HepG2 (cell line): Measurements from ENCODE around the gene SOCS3. TPM values are rescaled to one million over a fixed set of nuclear protein-coding genes. Genes with fewer than 3 reads are reported as not detected.

Experiments
- FOXP1 ChIP-seq, 2 experiments: fragments of 450-650 bp in 1 of 2; IDR thresholded peaks; 2 replicates each; pipeline ENCODE4 v1.6.1; 2017 to 2018; ENCODE audit warnings: antibody characterized with exemption in 1 of 2
- HDAC2 ChIP-seq: sonication (generic); formaldehyde crosslinking; IDR thresholded peaks from 2 replicates; pipeline ENCODE4 v1.4.0; 2020; ENCODE audit warnings: missing genetic modification reagents
- KDM2A ChIP-seq: sonication (generic); formaldehyde crosslinking; IDR thresholded peaks from 2 replicates; pipeline ENCODE4 v1.4.0; 2020; ENCODE audit warnings: low read depth, missing genetic modification reagents, borderline replicate concordance
- NR2F6 ChIP-seq, 2 experiments: IDR thresholded peaks; 2 replicates each; pipeline ENCODE4 v1.6.1; 2016; ENCODE audit warnings: antibody characterized with exemption in 1 of 2, mild to moderate bottlenecking in 1 of 2
- PHF20 ChIP-seq: sonication (generic); formaldehyde crosslinking; IDR thresholded peaks from 2 replicates; pipeline ENCODE4 v1.5.0; 2020; ENCODE audit warnings: mild to moderate bottlenecking, missing genetic modification reagents
- PRMT3 ChIP-seq: sonication (generic); formaldehyde crosslinking; IDR thresholded peaks from 2 replicates; pipeline ENCODE4 v1.8.1; 2022; ENCODE audit warnings: low read depth, mild to moderate bottlenecking, moderate library complexity, missing genetic modification reagents, borderline replicate concordance
- SMAD9 ChIP-seq: sonication (generic); formaldehyde crosslinking; IDR thresholded peaks from 2 replicates; pipeline ENCODE4 v1.5.1; 2020; ENCODE audit warnings: mild to moderate bottlenecking, missing genetic modification reagents
- THAP11 ChIP-seq: IDR thresholded peaks from 2 replicates; pipeline ENCODE4 v1.6.1; 2016; ENCODE audit warnings: missing biosample characterization, missing genetic modification reagents
- ZFP90 ChIP-seq: sonication (generic); formaldehyde crosslinking; IDR thresholded peaks from 2 replicates; pipeline ENCODE4 v1.8.0; 2022; ENCODE audit warnings: missing genetic modification reagents, mild to moderate bottlenecking, inconsistent platforms, borderline replicate concordance
- ZNF263 ChIP-seq: sonication (generic); formaldehyde crosslinking; IDR thresholded peaks from 2 replicates; pipeline ENCODE4 v1.4.0; 2020; ENCODE audit warnings: missing genetic modification reagents
- ZNF546 ChIP-seq: sonication (generic); formaldehyde crosslinking; conservative IDR thresholded peaks from 2 replicates; pipeline ENCODE4 v1.8.1; 2023; ENCODE audit warnings: mild to moderate bottlenecking, missing genetic modification reagents
- ZNF746 ChIP-seq: sonication (generic); formaldehyde crosslinking; IDR thresholded peaks from 2 replicates; pipeline ENCODE4 v1.8.0; 2022; ENCODE audit warnings: mild to moderate bottlenecking, missing genetic modification reagents
- ZSCAN25 ChIP-seq: sonication (generic); formaldehyde crosslinking; IDR thresholded peaks from 2 replicates; pipeline ENCODE4 v1.8.0; 2022; ENCODE audit warnings: mild to moderate bottlenecking, missing genetic modification reagents
- polyA plus RNA-seq, 8 experiments: library from polyadenylated mRNA; depleted of rRNA in 3 of 8; stranded (reverse) in 7 of 8; unstranded in 1 of 8; fragments of >200 nt; fragmentation: Illumina TruSeq in 4 of 8; extraction: Trizol in 4 of 8; gene quantifications; 2 replicates each; pipeline versions ENCODE4 v1.2.1 to v1.2.3, GENCODE V29; 2011 to 2016; ENCODE audit warnings: low read depth in 4 of 8, missing spikeins in 1 of 8, mixed read lengths in 1 of 8; ENCODE audit not compliant: insufficient read depth in 1 of 8
- total RNA-seq, 5 experiments: library from RNA; depleted of rRNA; stranded (reverse); fragments of >200 nt; fragmentation: Illumina TruSeq; extraction: Trizol; gene quantifications; 2 replicates each; pipeline ENCODE4 v1.2.3, GENCODE V29; 2016; ENCODE audit warnings: low read depth in 1 of 5
- TF ChIP-seq, protein P1 (sequence below), 2 experiments: fragments of 450-650 bp in 1 of 2; sonication (generic) in 1 of 2; formaldehyde crosslinking in 1 of 2; IDR thresholded peaks; 2 replicates each; pipeline versions ENCODE4 v1.6.1 to v1.8.0; 2016 to 2022; ENCODE audit warnings: antibody characterized with exemption in 1 of 2, mild to moderate bottlenecking in 1 of 2, missing genetic modification reagents in 1 of 2
- TF ChIP-seq, protein P2 (sequence below): sonication (generic); formaldehyde crosslinking; IDR thresholded peaks from 2 replicates; pipeline ENCODE4 v1.4.0; 2020; ENCODE audit warnings: missing genetic modification reagents
- TF ChIP-seq, protein P3 (sequence below): sonication (generic); formaldehyde crosslinking; IDR thresholded peaks from 2 replicates; pipeline ENCODE4 v1.8.0; 2022; ENCODE audit warnings: missing genetic modification reagents, mild to moderate bottlenecking, moderate library complexity, borderline replicate concordance

SOCS3 gene
- total and polyA plus RNA-seq, 2 of the 13 experiments (the other 11 are each of a cell fraction or from before 2014, with no cell fraction given): 0.77 to 2.4 TPM

DNA sequence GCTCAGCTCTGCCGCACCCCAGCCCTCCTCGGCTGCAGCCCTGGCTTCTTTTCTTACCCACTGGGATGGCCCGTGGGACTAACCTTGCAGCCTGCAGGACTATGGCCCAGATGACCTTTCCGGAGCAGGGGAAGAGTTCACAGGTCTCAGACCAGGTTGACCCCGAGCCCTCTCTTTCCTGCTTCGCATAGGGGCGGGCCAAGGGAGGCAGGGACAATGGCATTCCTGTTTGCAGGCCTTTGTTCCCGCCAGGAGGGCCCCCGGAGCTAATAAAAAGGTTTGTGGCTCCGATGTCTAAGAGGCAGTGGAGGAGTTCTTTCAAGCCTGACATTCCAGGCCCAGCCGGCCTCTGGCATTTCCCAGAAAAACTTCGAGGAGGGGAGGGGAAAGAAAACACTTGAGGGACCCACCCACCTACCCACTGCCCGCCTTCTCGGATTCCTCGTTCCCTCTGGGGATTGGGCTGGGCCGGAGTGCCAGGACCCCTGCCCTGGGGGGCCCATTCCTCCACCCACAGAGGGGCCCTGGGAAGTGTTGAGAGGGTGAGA lies 5.8 kb upstream of the SOCS3 start (continued):
- TF ChIP-seq, protein P1, sequence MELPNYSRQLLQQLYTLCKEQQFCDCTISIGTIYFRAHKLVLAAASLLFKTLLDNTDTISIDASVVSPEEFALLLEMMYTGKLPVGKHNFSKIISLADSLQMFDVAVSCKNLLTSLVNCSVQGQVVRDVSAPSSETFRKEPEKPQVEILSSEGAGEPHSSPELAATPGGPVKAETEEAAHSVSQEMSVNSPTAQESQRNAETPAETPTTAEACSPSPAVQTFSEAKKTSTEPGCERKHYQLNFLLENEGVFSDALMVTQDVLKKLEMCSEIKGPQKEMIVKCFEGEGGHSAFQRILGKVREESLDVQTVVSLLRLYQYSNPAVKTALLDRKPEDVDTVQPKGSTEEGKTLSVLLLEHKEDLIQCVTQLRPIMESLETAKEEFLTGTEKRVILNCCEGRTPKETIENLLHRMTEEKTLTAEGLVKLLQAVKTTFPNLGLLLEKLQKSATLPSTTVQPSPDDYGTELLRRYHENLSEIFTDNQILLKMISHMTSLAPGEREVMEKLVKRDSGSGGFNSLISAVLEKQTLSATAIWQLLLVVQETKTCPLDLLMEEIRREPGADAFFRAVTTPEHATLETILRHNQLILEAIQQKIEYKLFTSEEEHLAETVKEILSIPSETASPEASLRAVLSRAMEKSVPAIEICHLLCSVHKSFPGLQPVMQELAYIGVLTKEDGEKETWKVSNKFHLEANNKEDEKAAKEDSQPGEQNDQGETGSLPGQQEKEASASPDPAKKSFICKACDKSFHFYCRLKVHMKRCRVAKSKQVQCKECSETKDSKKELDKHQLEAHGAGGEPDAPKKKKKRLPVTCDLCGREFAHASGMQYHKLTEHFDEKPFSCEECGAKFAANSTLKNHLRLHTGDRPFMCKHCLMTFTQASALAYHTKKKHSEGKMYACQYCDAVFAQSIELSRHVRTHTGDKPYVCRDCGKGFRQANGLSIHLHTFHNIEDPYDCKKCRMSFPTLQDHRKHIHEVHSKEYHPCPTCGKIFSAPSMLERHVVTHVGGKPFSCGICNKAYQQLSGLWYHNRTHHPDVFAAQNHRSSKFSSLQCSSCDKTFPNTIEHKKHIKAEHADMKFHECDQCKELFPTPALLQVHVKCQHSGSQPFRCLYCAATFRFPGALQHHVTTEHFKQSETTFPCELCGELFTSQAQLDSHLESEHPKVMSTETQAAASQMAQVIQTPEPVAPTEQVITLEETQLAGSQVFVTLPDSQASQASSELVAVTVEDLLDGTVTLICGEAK (IDR thresholded peaks at IDR 0.05): no peak
- TF ChIP-seq, protein P1 (CRISPR knock-in tag; IDR thresholded peaks at IDR 0.05): peak; percentile 84
- TF ChIP-seq ZNF746 (CRISPR knock-in tag) (peak; percentile 52; the same call in 1 of the 2 replicates), ZSCAN25 (CRISPR knock-in tag) (no peak), ZNF546 (CRISPR knock-in tag) (no peak), THAP11 (0 out of 2 replicates have a peak, but pooled peaks have one; percentile 18), PRMT3 (CRISPR knock-in tag) (no peak), HDAC2 (CRISPR knock-in tag) (peak; percentile 50), SMAD9 (no peak), PHF20 (CRISPR knock-in tag) (no peak), NR2F6 (IDR thresholded peaks at IDR 0.05) (peak; percentile 95), NR2F6 (CRISPR knock-in tag; IDR thresholded peaks at IDR 0.05) (peak; percentile 94), FOXP1 (IDR thresholded peaks at IDR 0.05) (no peak), FOXP1 (CRISPR knock-in tag; IDR thresholded peaks at IDR 0.05) (no peak), ZFP90 (CRISPR knock-in tag) (0 out of 2 replicates have a peak, but pooled peaks have one; percentile 40), KDM2A (CRISPR knock-in tag) (no peak), ZNF263 (CRISPR knock-in tag) (0 out of 2 replicates have a peak, but pooled peaks have one; percentile 26)
- TF ChIP-seq, protein P2, sequence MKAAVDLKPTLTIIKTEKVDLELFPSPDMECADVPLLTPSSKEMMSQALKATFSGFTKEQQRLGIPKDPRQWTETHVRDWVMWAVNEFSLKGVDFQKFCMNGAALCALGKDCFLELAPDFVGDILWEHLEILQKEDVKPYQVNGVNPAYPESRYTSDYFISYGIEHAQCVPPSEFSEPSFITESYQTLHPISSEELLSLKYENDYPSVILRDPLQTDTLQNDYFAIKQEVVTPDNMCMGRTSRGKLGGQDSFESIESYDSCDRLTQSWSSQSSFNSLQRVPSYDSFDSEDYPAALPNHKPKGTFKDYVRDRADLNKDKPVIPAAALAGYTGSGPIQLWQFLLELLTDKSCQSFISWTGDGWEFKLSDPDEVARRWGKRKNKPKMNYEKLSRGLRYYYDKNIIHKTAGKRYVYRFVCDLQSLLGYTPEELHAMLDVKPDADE (CRISPR knock-in tag): no peak
- TF ChIP-seq, protein P3, sequence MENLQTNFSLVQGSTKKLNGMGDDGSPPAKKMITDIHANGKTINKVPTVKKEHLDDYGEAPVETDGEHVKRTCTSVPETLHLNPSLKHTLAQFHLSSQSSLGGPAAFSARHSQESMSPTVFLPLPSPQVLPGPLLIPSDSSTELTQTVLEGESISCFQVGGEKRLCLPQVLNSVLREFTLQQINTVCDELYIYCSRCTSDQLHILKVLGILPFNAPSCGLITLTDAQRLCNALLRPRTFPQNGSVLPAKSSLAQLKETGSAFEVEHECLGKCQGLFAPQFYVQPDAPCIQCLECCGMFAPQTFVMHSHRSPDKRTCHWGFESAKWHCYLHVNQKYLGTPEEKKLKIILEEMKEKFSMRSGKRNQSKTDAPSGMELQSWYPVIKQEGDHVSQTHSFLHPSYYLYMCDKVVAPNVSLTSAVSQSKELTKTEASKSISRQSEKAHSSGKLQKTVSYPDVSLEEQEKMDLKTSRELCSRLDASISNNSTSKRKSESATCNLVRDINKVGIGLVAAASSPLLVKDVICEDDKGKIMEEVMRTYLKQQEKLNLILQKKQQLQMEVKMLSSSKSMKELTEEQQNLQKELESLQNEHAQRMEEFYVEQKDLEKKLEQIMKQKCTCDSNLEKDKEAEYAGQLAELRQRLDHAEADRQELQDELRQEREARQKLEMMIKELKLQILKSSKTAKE (CRISPR knock-in tag): peak; percentile 47; the same call in 1 of the 2 replicates
